ENCODE results near the gene NT5C3A. TPM values are rescaled to one million over a fixed set of nuclear protein-coding genes. Genes with fewer than 3 reads are reported as not detected.

Gene NT5C3A
- total and polyA plus RNA-seq, 2 experiments from 2014 or later: 28.5 to 45.8 TPM

DNA sequence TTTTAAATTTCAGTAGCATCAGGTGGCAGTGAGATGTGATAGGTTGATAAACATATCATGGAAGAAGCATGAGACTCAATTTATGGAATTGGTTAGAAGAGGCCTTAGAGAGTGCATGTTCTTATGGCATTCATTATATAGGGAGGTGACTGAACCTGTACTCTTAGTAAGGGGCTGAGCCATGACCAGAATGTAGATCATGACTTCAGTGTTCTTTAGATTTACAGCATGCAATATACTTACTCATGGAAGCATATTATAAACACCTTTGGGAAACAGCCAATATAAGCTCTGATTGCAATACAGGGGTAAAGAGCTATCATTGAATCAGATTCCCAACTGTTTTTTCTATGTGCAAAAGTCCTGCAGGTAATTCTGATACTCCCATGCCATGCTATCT lies 50.2 kb downstream of the NT5C3A start (continued):
- TF ChIP-seq ZNF331 (CRISPR knock-in tag; IDR thresholded peaks at IDR 0.05; ENCODE audit: low read depth) (no peak), STAT1 (IDR thresholded peaks at IDR 0.05; ENCODE audit: unreplicated experiment) (no peak), POLR2AphosphoS5 (IDR thresholded peaks at IDR 0.05; ENCODE audit: low read depth) (no peak), ZNF114 (CRISPR knock-in tag; IDR thresholded peaks at IDR 0.05) (no peak)

DNA sequence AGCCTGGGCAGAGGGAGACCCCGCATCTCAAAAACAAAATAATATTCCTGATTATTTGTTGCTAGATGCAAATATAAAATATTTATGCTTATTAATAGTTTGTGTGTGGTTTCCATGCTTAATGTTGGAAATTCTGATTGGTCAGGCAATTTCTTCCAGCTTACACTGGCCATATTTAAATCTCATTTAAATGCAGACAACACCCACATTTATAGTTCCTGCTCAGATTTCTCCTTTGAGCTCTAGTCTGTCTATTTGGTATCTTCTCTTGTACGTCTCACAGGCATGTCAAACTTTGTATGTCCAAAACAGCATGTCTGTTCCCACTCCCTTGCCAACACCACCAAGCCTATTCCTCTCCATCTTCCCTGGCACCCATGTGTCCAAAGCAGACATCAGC lies 52.8 kb downstream of the NT5C3A start:
- Histone ChIP-seq H4K20me1 (replicated peaks; ENCODE audit: insufficient read depth) (0 out of 2 replicates have a peak, but pooled peaks cover 2% of the 10 kb centered on the region), H3K4me1 (ENCODE audit: insufficient read depth) (no peaks in the 10 kb centered on the region), H3K36me3 (ENCODE audit: insufficient read depth) (peaks cover 3% of the 10 kb centered on the region; the same call in 1 of the 2 replicates), H3K4me2 (no peak overlapping the region), H2AFZ (no peak overlapping the region), H3F3A (replicated peaks; ENCODE audit: low read depth) (no peaks in the 10 kb centered on the region), H3K79me2 (replicated peaks; ENCODE audit: insufficient read depth) (no peaks in the 10 kb centered on the region), H3K9me2 (ENCODE audit: insufficient read depth) (no peaks in the 10 kb centered on the region), H3K27ac (ENCODE audit: low read depth) (no peak overlapping the region), H3K4me3 (no peak overlapping the region), H3K27me3 (ENCODE audit: insufficient read depth) (no peaks in the 10 kb centered on the region)
- H3K27me3 Mint-ChIP-seq (ENCODE audit: insufficient read depth, low read depth, poor library complexity): peaks cover 3% of the 10 kb centered on the region
- H3K9me3 Mint-ChIP-seq: no peaks in the 10 kb centered on the region
- ATAC-seq: no peak
- H3K4me3 Mint-ChIP-seq: no peak overlapping the region
- H3K4me1 Mint-ChIP-seq: no peaks in the 10 kb centered on the region
- TF ChIP-seq, protein P1, sequence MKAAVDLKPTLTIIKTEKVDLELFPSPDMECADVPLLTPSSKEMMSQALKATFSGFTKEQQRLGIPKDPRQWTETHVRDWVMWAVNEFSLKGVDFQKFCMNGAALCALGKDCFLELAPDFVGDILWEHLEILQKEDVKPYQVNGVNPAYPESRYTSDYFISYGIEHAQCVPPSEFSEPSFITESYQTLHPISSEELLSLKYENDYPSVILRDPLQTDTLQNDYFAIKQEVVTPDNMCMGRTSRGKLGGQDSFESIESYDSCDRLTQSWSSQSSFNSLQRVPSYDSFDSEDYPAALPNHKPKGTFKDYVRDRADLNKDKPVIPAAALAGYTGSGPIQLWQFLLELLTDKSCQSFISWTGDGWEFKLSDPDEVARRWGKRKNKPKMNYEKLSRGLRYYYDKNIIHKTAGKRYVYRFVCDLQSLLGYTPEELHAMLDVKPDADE (IDR thresholded peaks at IDR 0.05): no peak
- TF ChIP-seq, protein P2, sequence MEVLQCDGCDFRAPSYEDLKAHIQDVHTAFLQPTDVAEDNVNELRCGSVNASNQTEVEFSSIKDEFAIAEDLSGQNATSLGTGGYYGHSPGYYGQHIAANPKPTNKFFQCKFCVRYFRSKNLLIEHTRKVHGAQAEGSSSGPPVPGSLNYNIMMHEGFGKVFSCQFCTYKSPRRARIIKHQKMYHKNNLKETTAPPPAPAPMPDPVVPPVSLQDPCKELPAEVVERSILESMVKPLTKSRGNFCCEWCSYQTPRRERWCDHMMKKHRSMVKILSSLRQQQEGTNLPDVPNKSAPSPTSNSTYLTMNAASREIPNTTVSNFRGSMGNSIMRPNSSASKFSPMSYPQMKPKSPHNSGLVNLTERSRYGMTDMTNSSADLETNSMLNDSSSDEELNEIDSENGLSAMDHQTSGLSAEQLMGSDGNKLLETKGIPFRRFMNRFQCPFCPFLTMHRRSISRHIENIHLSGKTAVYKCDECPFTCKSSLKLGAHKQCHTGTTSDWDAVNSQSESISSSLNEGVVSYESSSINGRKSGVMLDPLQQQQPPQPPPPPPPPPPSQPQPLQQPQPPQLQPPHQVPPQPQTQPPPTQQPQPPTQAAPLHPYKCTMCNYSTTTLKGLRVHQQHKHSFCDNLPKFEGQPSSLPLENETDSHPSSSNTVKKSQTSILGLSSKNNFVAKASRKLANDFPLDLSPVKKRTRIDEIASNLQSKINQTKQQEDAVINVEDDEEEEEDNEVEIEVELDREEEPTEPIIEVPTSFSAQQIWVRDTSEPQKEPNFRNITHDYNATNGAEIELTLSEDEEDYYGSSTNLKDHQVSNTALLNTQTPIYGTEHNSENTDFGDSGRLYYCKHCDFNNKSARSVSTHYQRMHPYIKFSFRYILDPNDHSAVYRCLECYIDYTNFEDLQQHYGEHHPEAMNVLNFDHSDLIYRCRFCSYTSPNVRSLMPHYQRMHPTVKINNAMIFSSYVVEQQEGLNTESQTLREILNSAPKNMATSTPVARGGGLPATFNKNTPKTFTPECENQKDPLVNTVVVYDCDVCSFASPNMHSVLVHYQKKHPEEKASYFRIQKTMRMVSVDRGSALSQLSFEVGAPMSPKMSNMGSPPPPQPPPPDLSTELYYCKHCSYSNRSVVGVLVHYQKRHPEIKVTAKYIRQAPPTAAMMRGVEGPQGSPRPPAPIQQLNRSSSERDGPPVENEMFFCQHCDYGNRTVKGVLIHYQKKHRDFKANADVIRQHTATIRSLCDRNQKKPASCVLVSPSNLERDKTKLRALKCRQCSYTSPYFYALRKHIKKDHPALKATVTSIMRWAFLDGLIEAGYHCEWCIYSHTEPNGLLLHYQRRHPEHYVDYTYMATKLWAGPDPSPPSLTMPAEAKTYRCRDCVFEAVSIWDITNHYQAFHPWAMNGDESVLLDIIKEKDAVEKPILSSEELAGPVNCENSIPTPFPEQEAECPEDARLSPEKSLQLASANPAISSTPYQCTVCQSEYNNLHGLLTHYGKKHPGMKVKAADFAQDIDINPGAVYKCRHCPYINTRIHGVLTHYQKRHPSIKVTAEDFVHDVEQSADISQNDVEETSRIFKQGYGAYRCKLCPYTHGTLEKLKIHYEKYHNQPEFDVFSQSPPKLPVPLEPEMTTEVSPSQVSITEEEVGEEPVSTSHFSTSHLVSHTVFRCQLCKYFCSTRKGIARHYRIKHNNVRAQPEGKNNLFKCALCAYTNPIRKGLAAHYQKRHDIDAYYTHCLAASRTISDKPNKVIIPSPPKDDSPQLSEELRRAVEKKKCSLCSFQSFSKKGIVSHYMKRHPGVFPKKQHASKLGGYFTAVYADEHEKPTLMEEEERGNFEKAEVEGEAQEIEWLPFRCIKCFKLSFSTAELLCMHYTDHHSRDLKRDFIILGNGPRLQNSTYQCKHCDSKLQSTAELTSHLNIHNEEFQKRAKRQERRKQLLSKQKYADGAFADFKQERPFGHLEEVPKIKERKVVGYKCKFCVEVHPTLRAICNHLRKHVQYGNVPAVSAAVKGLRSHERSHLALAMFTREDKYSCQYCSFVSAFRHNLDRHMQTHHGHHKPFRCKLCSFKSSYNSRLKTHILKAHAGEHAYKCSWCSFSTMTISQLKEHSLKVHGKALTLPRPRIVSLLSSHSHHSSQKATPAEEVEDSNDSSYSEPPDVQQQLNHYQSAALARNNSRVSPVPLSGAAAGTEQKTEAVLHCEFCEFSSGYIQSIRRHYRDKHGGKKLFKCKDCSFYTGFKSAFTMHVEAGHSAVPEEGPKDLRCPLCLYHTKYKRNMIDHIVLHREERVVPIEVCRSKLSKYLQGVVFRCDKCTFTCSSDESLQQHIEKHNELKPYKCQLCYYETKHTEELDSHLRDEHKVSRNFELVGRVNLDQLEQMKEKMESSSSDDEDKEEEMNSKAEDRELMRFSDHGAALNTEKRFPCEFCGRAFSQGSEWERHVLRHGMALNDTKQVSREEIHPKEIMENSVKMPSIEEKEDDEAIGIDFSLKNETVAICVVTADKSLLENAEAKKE (CRISPR knock-in tag; IDR thresholded peaks at IDR 0.05): no peak
- no peak for TF ChIP-seq NANOG (IDR thresholded peaks at IDR 0.05; ENCODE audit: borderline replicate concordance)
- TF ChIP-seq, protein P3, sequence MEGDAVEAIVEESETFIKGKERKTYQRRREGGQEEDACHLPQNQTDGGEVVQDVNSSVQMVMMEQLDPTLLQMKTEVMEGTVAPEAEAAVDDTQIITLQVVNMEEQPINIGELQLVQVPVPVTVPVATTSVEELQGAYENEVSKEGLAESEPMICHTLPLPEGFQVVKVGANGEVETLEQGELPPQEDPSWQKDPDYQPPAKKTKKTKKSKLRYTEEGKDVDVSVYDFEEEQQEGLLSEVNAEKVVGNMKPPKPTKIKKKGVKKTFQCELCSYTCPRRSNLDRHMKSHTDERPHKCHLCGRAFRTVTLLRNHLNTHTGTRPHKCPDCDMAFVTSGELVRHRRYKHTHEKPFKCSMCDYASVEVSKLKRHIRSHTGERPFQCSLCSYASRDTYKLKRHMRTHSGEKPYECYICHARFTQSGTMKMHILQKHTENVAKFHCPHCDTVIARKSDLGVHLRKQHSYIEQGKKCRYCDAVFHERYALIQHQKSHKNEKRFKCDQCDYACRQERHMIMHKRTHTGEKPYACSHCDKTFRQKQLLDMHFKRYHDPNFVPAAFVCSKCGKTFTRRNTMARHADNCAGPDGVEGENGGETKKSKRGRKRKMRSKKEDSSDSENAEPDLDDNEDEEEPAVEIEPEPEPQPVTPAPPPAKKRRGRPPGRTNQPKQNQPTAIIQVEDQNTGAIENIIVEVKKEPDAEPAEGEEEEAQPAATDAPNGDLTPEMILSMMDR (conservative IDR thresholded peaks at IDR 0.05; ENCODE audit: low read depth in 2 of 2): no peak
- TF ChIP-seq EZH2phosphoT487 (IDR thresholded peaks at IDR 0.05; ENCODE audit: unreplicated experiment): no peak
- TF ChIP-seq, protein P4, sequence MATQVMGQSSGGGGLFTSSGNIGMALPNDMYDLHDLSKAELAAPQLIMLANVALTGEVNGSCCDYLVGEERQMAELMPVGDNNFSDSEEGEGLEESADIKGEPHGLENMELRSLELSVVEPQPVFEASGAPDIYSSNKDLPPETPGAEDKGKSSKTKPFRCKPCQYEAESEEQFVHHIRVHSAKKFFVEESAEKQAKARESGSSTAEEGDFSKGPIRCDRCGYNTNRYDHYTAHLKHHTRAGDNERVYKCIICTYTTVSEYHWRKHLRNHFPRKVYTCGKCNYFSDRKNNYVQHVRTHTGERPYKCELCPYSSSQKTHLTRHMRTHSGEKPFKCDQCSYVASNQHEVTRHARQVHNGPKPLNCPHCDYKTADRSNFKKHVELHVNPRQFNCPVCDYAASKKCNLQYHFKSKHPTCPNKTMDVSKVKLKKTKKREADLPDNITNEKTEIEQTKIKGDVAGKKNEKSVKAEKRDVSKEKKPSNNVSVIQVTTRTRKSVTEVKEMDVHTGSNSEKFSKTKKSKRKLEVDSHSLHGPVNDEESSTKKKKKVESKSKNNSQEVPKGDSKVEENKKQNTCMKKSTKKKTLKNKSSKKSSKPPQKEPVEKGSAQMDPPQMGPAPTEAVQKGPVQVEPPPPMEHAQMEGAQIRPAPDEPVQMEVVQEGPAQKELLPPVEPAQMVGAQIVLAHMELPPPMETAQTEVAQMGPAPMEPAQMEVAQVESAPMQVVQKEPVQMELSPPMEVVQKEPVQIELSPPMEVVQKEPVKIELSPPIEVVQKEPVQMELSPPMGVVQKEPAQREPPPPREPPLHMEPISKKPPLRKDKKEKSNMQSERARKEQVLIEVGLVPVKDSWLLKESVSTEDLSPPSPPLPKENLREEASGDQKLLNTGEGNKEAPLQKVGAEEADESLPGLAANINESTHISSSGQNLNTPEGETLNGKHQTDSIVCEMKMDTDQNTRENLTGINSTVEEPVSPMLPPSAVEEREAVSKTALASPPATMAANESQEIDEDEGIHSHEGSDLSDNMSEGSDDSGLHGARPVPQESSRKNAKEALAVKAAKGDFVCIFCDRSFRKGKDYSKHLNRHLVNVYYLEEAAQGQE (IDR thresholded peaks at IDR 0.05; ENCODE audit: unreplicated experiment): no peak
- H3K27ac Mint-ChIP-seq: no peak overlapping the region
- no peak for DNase-seq (ENCODE audit: low spot score)
- H3K36me3 Mint-ChIP-seq (ENCODE audit: low read depth): peaks cover 27% of the 10 kb centered on the region

All from GM23338 (cell line).